HG03066 (cell line): ENCODE measurements around the gene RPL39L.
"Not testable (repeated sequence)": the region's sequence is repeated elsewhere in the genome, so short reads cannot be mapped to it uniquely, and the experiment has no call there.

ENCODE experiments used
- ATAC-seq: cut with Tn5 transposase; IDR thresholded peaks from one replicate; pipeline ENCODE4 v1.9.1; 2021; ENCODE audit warnings: low read depth; ENCODE audit not compliant: unreplicated experiment

RPL39L gene

GRCh38 chr3:187139126-187139894 is at the start of gene RPL39L:
TSS of gene RPL39L (minus strand) at chr3:187139496. CDS start at chr3:187121300, 18,196 bp downstream.
- peak; percentile 99 for ATAC-seq

DNA sequence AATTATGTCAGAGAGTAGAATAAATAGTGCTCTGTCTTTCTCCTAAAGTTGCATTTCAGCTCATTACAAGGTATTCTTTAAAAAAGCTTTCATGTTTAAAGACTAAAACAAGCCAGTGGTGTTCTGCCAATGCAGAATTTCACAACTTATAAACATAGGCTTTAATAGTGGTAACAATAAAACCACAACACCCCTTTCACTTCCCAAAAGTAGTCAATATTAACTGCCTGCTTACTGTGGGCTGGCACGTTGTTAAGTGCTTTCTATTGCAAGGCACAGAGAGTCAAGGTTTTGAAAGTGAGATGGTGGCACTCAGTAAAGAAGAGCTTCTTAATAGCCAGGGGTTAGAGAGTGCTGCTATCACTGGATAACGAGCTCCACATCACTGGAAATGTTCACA is 49.6 kb upstream of the RPL39L start:
- no peak for ATAC-seq

DNA sequence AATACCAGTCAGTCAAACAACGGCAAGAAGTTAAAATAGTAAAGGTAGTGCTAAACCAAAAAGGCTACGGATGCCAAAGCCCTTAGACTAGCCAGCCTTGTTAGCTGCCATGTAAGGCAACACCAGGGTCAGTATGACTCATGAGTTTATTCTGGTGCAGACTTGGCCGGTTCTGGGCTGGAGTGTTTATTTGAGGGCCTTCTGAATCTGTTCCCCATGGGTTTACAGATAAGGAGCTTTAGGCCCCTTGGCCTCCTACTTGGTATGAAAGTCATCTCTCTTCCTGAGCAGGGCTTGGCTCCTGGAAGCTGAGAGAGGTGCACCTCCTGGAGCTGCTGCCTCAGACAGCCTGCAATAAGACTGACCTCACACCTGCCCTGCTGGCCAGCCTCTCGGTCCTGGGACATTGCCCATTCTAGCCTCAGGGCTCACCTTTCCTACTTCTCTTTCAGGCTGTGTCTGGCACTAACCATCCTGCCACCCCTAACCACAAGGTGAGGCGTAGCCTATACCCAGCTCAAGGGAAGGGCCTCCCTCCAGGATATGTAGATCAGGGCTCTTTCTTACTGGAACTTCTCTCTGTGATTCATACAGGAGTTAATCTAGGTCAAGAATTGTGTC is 47.6 kb upstream of the RPL39L start:
- ATAC-seq: no peak

- ATAC-seq: no peak
Observed at GRCh38 chr3:187186375-187186774, 47.1 kb upstream of the RPL39L start.

GRCh38 chr3:187185759-187186158 is 46.5 kb upstream of the RPL39L start:
- no peak for ATAC-seq

GRCh38 chr3:187183903-187184302 is 44.6 kb upstream of the RPL39L start:
- no peak for ATAC-seq

DNA sequence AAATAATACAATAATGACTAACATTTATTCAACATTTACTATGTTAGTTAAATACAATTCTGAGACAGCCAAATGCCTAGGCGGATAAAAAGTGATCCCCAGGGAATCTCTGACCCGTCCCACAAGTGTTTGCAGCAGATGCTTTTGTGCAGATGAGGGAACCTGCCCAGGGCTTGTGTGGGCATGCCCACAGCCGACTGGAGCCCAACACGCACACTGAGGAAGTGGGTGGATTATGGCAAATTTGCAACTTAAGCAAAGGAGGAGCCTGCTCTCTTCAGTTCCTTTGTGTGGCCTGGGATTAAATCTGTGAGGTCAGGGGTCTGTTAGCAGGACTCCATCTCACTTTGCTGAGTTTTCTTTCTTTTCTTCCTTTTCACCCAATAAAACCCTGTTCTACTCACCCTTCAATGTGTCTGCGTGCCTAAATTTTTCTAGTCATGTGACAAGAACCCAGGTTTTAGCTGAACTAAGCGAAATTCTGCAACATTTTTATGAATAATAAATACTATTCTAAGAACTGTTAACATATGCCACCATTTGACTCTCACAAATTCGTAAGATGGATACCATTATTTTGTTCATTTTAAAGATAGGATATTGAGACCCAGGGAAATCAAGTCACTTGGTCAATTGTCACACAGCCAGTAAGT is 44.0 kb upstream of the RPL39L start:
- ATAC-seq: no peak

DNA sequence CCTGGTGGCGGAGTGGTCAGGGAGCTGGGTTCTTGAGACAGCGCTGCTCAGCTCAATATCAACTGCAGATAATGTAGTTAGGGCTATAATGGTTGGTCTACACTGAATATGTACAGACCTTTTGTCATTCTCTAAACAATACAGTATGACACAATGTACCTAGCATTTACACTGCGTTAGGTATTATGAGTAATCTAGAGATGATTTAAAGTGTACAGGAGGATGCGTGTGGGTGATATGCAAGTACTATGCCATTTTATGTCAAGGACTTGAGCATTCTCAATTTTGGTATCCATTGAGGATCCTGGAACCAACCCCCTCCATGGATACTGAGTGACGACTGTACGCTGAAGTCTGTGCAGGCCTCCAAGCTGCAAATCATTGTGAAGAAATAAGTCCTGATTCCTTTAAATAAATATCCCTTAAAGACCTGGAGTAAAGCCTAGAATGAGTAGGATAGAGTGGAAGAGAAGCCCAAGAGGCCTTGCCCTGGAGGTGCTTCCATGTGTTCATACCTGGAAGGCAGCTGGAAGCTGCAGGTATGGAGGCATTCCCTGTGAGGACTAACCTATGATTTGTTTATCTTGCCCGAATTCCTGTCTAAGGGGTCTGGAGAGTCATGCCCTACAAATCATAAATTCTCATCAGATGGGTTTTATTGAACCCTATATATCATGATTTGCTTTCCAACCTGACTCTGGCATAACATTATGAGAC is 42.3 kb upstream of the RPL39L start:
- ATAC-seq: no peak

- ATAC-seq: no peak
Observed at GRCh38 chr3:187172929-187173328, 33.6 kb upstream of the RPL39L start.

- ATAC-seq: not testable (repeated sequence)
Observed at GRCh38 chr3:187170911-187171310, 31.6 kb upstream of the RPL39L start.

GRCh38 chr3:187169231-187169960 is 30.1 kb upstream of the RPL39L start:
- ATAC-seq: no peak

GRCh38 chr3:187167777-187168176 is 28.5 kb upstream of the RPL39L start:
- no peak for ATAC-seq

- no peak for ATAC-seq
Observed at GRCh38 chr3:187166750-187167149, 27.5 kb upstream of the RPL39L start.

- no peak for ATAC-seq
Observed at GRCh38 chr3:187165144-187165543, 25.8 kb upstream of the RPL39L start.

GRCh38 chr3:187162265-187162953 is 23.1 kb upstream of the RPL39L start:
- no peak for ATAC-seq

DNA sequence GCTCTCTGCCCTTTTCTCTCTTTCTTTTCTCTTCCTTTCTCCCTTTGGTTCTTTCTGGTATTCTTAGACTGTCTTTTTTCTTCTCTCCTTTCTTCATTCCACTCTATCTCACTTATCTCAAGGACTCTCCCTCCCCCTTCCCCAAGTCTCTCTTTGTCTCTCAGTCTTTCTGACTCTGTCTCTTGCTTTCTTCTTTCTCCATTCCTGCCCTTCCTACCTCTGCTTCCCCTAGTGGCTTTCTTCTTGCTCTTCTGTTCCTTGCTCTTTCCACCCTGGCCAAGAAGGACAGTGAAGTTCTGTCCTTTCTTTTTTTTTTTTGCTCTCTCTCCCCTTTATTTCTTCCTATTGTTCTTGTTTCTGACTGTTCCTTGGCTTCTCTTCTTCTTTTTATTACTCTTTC is 22.3 kb upstream of the RPL39L start:
- no peak for ATAC-seq

DNA sequence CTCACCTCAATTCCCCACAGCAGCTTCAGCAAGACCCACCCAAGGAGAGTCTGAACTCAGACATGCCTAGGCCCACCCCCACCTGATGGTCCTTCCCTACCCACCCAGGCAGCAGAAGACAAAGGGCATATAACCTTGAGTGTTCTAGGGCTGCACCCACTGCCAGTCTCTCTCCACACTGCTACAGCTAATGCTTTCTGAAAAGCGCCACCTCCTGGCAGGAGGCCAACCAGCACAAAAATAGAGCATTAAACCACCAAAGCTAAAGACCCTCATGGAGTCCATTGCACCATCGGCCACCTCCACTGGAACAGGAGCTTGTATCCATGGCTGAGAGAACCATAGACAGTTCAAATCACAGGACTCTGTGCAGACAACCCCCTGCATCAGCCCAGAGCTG is 11.3 kb upstream of the RPL39L start:
- no peak for ATAC-seq

DNA sequence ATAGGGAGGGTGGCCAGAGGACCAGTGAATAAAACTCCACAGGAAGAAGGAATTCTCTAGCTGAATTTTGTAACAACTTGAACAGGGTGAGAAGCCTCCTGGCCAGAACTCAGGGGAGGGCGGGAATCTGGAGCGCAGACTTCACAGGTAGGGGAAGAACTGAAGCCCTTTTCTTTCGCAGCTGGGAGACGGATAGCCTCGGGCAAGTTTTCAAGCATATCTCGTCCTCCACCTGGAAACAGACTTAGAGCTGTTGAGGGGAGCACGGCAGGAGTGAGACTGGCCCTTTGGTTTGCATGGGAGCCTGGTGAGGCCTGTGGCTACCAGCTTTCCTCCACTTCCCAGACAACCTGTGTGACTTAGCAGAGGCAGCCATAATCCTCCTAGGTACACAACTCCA is 10.9 kb upstream of the RPL39L start:
- no peak for ATAC-seq

DNA sequence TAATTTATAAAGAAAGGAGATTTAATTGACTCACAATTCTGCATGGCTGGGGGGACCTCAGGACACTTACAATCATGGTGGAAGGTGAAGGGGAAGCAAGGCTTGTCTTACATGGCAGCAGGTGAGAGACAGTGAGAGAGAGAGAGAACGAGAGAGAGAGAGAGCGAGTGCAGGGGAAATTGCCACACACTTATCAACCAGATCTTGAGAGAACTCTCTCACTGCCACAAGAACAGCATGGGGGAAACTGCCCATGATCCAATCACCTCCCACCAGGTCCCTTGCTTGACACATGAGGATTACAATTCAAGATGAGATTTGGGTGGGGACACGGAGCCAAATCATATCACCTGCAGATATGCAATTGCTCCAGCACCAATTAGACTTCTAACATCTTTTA is 7.1 kb upstream of the RPL39L start:
- no peak for ATAC-seq
